Fibroblast of villous mesenchyme (primary cell): Measurements from ENCODE around the gene DIAPH2. TPM values are rescaled to one million over a fixed set of nuclear protein-coding genes. Genes with fewer than 3 reads are reported as not detected.
"Not testable (repeated sequence)": the region's sequence is repeated elsewhere in the genome, so short reads cannot be mapped to it uniquely, and the experiment has no call there.

ENCODE experiments used
- DNase-seq: peaks from one replicate; pipeline ENCODE4 v3.0.0-alpha.2; 2010; ENCODE audit warnings: low read depth
- H3K4me3 ChIP-seq: 2 replicates; pipeline ENCODE4 v1.5.1; 2011; ENCODE audit warnings: low read depth, mild to moderate bottlenecking, low read length
- total RNA-seq: library from RNA; depleted of rRNA; stranded (reverse); fragments of >200 nt; gene quantifications from 2 replicates; pipeline ENCODE4 v1.2.3, GENCODE V29; 2012
- TF ChIP-seq, protein P1 (sequence below): IDR thresholded peaks from 2 replicates; pipeline ENCODE4 v1.5.1; 2012; ENCODE audit warnings: low read depth, mild to moderate bottlenecking, low read length; ENCODE audit not compliant: insufficient read depth

The DIAPH2 gene
- total RNA-seq, 1 donor: 15.5 TPM

DNA sequence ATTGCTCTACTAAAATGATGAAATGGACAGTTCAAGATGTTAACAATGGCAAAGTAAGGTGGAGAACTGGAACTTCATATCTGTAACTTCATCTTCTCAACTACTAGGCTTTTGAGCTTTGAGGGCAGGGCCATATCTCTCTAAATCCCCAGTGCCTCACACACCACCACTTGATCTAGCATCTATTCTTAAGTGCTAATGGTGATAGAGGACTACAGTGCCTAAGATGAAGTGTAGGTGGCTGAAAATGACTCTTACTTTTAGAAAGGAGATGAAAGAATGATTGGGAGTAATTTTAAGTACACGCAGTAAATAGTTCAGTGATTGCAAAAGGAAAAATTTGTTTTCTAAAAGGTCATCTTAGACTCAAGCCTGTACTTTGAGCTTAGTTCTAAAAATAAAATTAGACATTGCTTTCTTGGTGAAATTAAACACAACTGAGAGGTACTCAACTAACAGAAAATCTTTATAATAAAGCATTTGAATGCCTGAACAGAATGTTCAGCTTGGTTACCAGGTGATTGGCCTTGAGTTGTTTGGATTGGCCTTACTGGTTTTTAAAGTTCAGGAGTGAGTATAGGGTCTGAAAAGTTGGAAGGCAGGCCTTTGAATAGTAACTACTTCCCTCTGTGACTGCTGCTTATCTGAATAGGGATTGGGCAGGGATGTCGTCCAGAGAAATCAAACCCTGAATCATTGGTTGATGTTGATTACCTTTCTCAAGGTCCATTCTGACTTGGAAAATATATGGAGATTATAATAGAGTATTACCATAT lies 45.4 kb downstream of the DIAPH2 start:
- no peak for DNase-seq
- H3K4me3 ChIP-seq: no peak overlapping the region
- TF ChIP-seq, protein P1, sequence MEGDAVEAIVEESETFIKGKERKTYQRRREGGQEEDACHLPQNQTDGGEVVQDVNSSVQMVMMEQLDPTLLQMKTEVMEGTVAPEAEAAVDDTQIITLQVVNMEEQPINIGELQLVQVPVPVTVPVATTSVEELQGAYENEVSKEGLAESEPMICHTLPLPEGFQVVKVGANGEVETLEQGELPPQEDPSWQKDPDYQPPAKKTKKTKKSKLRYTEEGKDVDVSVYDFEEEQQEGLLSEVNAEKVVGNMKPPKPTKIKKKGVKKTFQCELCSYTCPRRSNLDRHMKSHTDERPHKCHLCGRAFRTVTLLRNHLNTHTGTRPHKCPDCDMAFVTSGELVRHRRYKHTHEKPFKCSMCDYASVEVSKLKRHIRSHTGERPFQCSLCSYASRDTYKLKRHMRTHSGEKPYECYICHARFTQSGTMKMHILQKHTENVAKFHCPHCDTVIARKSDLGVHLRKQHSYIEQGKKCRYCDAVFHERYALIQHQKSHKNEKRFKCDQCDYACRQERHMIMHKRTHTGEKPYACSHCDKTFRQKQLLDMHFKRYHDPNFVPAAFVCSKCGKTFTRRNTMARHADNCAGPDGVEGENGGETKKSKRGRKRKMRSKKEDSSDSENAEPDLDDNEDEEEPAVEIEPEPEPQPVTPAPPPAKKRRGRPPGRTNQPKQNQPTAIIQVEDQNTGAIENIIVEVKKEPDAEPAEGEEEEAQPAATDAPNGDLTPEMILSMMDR: no peak

DNA sequence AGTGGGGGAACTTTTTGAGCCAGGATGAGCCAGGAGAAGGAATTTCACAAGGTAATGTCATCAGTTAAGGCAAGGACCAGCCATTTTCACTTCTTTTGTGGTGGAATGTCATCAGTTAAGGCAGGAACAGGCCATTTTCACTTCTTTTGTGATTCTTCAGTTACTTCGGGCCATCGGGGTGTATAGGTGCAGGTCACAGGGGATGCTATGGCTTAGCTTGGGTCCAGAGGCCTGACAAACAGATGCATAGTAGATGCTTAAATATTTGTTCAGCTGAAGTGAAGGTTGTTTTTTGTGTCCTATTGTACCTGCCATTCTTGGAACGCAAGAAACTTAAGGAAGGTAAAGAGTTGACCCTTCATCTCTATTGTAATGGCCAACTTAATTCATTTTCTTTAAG lies 46.4 kb downstream of the DIAPH2 start:
- not testable (repeated sequence) for DNase-seq, H3K4me3 ChIP-seq

DNA sequence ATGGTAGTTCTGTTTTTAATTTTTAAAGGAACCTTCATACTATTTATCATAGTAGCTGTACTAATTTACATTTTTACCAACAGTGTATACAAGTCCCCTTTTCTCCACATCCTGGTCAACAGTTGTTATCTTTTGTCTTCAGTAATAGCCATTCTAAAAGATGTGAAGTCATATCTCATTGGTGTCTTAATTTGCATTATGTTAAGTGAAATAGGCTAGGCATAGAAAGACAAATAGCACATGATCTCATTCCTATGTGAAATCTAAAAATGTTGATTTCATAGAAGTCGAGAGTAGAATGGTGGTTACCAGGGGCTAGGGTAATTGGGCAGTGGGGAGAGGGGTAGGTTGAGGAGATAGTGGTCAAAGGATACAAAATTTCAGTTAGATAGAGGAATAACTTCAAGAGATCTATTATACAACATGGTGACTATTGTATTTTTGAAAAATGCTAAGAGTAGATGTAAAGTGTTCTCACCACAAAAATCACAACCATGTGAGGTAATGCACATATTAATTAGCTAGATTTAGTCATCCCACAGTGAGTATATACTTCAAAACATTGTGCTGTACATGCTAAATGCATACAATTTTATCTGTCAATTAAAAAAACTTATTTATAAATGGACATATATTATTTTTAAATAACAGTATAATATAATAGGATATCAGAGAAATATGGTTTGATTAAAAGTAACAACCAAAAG lies 58.9 kb downstream of the DIAPH2 start:
- no peak for DNase-seq
- H3K4me3 ChIP-seq: no peak overlapping the region
- TF ChIP-seq, protein P1: no peak

DNA sequence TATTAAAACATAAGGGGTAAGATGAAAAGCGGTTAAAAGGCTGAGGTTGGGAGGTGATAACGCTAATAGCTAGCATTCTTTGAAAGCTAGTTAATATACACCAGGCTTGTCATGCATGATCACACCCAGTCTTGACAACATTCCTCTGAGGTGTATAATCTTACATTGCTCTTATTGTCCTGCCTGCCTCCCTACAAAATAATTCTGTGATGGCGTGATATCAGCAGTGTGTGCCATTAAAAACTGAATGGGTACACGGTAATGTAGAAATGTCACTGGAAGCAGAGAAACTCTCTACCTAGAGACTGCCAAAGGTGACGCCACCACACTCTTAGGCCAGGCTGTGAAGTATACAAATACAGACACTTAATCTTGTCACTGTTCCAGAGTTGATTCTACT lies 68.1 kb downstream of the DIAPH2 start:
- TF ChIP-seq, protein P1: no peak
- no peak overlapping the region for H3K4me3 ChIP-seq
- DNase-seq: no peak

DNA sequence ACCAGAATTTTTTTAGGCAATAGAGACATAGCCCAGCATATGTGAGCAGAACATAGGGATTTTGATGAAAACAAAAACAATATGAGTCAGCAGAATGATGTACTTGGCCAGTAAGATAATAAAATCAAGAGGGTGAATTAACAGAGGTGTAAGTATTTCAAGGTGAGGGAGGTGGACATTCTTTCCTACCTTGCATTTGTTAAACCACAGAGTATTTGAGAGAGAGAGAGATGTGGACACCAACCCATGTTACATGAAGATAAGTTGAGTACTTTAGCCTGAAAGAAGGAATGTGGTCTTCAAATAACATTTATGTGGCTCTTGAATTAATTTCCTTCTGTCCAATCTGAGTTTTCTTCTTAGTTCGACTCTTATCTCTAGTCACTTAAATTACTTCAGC lies 68.6 kb downstream of the DIAPH2 start:
- no peak overlapping the region for H3K4me3 ChIP-seq
- TF ChIP-seq, protein P1: no peak
- no peak for DNase-seq

DNA sequence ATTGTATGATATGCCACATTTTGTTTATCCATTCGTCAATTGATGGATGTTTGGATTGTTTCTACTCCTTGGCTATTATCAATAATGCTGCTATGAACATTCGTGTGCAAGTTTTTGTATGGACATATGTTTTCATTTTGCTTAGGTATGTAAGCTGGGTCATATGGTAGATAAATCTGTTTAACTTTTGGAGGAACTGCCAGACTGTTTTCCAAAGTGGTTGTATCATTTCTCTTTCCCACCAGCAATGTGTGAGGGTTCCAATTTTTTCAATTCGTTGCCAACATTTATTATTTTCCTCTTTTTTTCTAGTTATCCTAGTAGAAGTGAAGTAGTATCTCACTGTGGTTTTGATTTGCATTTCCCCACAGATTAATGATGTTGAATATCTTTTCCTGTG lies 71.8 kb downstream of the DIAPH2 start:
- TF ChIP-seq, protein P1: no peak
- DNase-seq: peak; percentile 0
- H3K4me3 ChIP-seq: no peak overlapping the region

DNA sequence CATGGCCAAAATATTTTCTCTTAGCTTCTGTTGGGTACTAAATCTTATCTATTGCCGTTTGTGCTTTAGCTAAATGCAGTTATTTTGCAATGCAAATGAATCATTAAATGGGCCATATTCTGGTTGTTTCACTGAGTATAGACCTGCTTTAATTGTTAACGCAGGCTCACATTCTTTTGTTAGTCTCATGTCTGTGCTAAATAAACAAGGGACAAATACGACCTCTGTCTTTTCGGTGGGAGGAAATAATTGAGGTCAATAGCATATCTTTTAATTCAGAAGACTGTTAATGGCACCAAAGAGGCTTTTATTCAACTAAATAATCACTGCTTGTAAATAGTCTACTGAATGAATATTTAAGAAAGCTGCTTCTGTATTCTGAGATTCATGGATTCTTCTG lies 76.9 kb downstream of the DIAPH2 start:
- TF ChIP-seq, protein P1: no peak
- no peak overlapping the region for H3K4me3 ChIP-seq
- no peak for DNase-seq
